ENCODE data around the gene NLK.
"Not testable (repeated sequence)": the region's sequence is repeated elsewhere in the genome, so short reads cannot be mapped to it uniquely, and the experiment has no call there.

Gene NLK

DNA sequence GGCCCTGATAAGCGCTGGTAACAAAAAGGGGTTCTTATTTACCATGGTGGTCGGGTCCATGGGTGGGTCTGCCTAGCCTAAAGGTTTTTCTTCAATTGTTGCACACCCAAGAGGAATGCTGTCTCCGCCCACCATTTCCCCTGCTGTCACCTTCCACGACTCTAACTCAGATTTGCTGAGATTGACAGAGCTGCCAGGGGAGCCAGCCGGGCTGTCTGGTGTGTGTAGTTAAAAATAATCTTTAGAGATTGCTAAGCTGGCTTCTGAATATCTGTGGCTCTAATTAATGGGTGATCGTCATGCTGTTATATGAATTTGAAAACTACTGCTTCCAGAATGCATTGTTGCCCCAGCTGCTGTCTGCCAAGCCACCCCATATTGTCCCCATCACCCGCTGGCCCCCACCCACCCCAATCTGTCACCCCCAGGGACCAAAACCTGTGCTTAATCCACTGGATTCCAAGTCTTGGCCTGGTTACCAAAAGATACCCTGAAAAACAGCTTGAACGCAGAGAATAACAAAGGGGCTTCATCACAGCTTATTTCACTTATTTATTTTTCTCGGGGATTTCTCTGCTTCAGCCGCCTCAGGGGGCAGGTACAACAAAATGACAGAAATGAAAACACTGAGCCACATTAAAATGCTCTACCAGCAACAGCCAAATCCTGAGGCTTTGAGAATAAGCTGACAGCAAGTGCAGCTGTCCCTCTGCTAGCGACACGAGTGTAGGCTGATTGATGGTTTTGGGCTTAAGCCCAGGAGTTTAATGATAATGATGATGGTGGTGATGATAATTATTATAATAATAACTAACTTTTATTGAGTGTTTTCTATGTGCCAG, 46.1 kb upstream of the NLK start:
- TF ChIP-seq, protein P1, sequence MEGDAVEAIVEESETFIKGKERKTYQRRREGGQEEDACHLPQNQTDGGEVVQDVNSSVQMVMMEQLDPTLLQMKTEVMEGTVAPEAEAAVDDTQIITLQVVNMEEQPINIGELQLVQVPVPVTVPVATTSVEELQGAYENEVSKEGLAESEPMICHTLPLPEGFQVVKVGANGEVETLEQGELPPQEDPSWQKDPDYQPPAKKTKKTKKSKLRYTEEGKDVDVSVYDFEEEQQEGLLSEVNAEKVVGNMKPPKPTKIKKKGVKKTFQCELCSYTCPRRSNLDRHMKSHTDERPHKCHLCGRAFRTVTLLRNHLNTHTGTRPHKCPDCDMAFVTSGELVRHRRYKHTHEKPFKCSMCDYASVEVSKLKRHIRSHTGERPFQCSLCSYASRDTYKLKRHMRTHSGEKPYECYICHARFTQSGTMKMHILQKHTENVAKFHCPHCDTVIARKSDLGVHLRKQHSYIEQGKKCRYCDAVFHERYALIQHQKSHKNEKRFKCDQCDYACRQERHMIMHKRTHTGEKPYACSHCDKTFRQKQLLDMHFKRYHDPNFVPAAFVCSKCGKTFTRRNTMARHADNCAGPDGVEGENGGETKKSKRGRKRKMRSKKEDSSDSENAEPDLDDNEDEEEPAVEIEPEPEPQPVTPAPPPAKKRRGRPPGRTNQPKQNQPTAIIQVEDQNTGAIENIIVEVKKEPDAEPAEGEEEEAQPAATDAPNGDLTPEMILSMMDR (IDR thresholded peaks at IDR 0.05; ENCODE audit: low read depth, low read length), result no peak
- DNase-seq, result peak; percentile 85

DNA sequence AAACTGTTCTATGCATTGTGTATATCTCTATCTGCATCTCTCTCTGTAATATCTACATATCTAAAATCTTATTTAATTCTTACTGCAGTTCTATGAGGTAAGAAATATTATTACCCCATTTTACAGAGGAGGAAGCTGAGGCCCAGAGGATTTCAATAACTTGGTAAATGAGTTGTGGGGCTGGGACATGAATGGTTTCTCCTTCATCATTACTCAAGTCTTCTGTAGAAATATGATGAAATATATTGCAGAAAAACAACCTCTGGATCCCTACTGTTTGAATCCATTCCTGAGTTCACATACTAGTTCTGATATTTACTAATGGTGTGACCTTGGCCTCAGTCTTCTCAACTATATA, 45.5 kb upstream of the NLK start:
- no peak for DNase-seq
- H3K36me3 ChIP-seq, result no peaks in the 10 kb centered on the region
- H3K27me3 ChIP-seq (ENCODE audit: insufficient read depth, low read depth, severe bottlenecking), result no peaks in the 10 kb centered on the region
- TF ChIP-seq, protein P1 (IDR thresholded peaks at IDR 0.05; ENCODE audit: low read depth, low read length), result no peak
- no peaks in the 10 kb centered on the region for H3K9me3 ChIP-seq (ENCODE audit: severe bottlenecking)
- H3K4me3 ChIP-seq (ENCODE audit: low read depth, low read length), result no peak overlapping the region
- H3K27ac ChIP-seq, result peak overlapping the region; percentile 90

More for the DNA sequence above, 46.1 kb upstream of the NLK start:
- Histone ChIP-seq H3K27me3 (ENCODE audit: insufficient read depth, low read depth, severe bottlenecking) (no peaks in the 10 kb centered on the region), H3K4me3 (ENCODE audit: low read depth, low read length) (peak overlapping the region; percentile 22), H3K9me3 (ENCODE audit: severe bottlenecking) (no peaks in the 10 kb centered on the region), H3K27ac (peak overlapping the region; percentile 90), H3K36me3 (no peaks in the 10 kb centered on the region)

DNA sequence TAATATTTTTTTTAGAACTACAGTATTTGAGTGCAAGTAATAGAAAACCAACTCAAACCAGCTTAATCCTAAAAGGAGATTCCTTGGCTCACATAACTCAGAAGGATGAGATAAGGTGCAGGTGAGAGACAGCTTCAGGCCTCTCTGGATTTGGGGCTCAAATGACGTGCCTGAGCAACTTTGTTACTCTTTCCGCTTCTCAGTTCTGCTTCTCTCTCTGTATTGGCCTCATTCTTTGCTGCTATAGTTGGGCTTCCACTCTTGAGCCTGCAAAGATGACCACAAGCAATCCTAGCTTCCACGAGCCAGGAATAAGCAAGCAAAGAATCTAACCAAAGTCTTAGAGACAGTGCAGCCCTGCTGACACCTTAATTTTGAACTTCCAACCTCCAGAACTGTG, 45.0 kb upstream of the NLK start:
- peak overlapping the region; percentile 90 for H3K27ac ChIP-seq
- H3K9me3 ChIP-seq (ENCODE audit: severe bottlenecking), result no peaks in the 10 kb centered on the region
- DNase-seq, result no peak
- H3K27me3 ChIP-seq (ENCODE audit: insufficient read depth, low read depth, severe bottlenecking), result no peaks in the 10 kb centered on the region
- TF ChIP-seq, protein P1 (IDR thresholded peaks at IDR 0.05; ENCODE audit: low read depth, low read length), result no peak
- no peaks in the 10 kb centered on the region for H3K36me3 ChIP-seq
- no peak overlapping the region for H3K4me3 ChIP-seq (ENCODE audit: low read depth, low read length)

DNA sequence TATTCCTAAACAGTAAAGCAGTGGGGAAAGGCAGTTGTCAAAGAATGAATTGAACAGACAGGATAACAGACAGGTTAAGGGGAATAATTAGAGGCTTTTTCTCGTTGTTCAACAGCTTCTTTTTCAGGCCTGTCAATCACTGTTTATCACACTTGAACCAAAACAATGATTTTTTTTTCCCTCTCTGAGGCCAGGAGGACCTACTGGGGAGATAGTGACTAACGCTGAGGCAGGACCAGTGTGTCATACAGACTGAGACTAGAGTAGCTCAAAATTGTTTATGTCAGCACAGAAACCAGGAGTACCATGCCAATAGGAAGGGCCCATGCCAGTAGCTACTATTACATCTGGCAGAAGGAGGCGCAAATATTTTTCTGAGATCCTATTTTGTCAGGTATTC, 41.3 kb upstream of the NLK start:
- Histone ChIP-seq H3K27ac (no peak overlapping the region), H3K36me3 (no peaks in the 10 kb centered on the region), H3K27me3 (ENCODE audit: insufficient read depth, low read depth, severe bottlenecking) (no peaks in the 10 kb centered on the region), H3K4me3 (ENCODE audit: low read depth, low read length) (no peak overlapping the region), H3K9me3 (ENCODE audit: severe bottlenecking) (no peaks in the 10 kb centered on the region)
- no peak for DNase-seq
- TF ChIP-seq, protein P1 (IDR thresholded peaks at IDR 0.05; ENCODE audit: low read depth, low read length), result no peak

DNA sequence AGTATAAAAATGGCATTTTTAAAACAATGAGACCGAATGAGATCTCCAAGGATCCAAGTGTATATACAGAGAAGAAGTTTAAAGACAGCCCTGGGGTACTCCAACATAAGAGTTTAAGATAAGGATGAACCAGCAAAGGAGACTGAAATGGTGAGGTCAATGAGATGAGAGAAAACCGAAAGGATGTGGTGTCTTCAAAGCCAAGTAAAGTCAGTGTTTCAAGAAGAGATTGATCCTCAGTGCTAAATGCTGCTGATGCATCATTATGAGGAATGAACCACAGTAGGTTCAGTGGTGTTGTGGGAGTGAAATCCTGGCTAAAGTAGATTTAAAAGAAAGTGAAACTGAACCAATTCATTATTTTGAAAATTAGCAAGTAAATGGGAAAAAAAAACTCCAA, 38.1 kb upstream of the NLK start:
- TF ChIP-seq, protein P1 (IDR thresholded peaks at IDR 0.05; ENCODE audit: low read depth, low read length), result no peak
- no peak for DNase-seq
- no peak overlapping the region for H3K27ac ChIP-seq
- no peak overlapping the region for H3K4me3 ChIP-seq (ENCODE audit: low read depth, low read length)
- H3K27me3 ChIP-seq (ENCODE audit: insufficient read depth, low read depth, severe bottlenecking), result no peaks in the 10 kb centered on the region
- no peaks in the 10 kb centered on the region for H3K9me3 ChIP-seq (ENCODE audit: severe bottlenecking)
- H3K36me3 ChIP-seq, result no peaks in the 10 kb centered on the region

DNA sequence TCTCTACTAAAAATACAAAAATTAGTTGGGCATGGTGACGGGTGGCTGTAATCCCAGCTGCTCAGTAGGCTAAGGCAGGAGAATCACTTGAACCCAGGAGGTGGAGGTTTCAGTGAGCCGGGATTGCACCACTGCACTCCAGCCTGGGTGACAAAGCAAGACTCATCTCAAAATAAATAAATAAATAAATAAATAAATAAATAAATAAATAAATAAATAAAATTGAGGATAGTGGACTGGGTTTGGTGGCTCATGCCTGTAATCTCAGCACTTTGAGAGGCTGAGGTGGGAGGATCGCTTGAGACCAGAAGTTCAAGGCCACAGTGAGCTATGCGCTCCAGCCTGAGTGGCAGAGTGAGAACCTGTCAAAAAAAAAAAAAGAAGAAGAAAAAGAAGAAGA, 34.6 kb upstream of the NLK start:
- not testable (repeated sequence) for H3K36me3 ChIP-seq; H3K27me3 ChIP-seq (ENCODE audit: insufficient read depth, low read depth, severe bottlenecking); H3K27ac ChIP-seq; H3K4me3 ChIP-seq (ENCODE audit: low read depth, low read length); DNase-seq; H3K9me3 ChIP-seq (ENCODE audit: severe bottlenecking)

Measured in WERI-Rb-1 (cell line).